Activated gamma-delta T cell treated with anti-CD3 and anti-CD28 coated beads, Interleukin-2, amount 50 U/mL, for 16 hours (primary cell): Measurements from ENCODE around the gene CROCC.
A peak's percentile ranks its signal among the peaks of the same experiment; 100 is the strongest.
"Not testable (repeated sequence)": the region's sequence is repeated elsewhere in the genome, so short reads cannot be mapped to it uniquely, and the experiment has no call there.

Source experiments
- DNase-seq: peaks from one replicate; pipeline ENCODE4 v3.0.0-alpha.2; 2020; ENCODE audit warnings: low read depth

CROCC gene

GRCh38 chr1:16939386-16940180 lies 17.9 kb downstream of the CROCC start:
- DNase-seq = not testable (repeated sequence)

- no peak for DNase-seq
These were observed 22.3 kb downstream of the CROCC start for GRCh38 chr1:16944038-16944437.

- DNase-seq = not testable (repeated sequence)
These were observed 23.8 kb downstream of the CROCC start for GRCh38 chr1:16945512-16945911.

GRCh38 chr1:16946185-16946584 lies 24.5 kb downstream of the CROCC start:
- not testable (repeated sequence) for DNase-seq

GRCh38 chr1:16946646-16947045 lies 24.9 kb downstream of the CROCC start:
- DNase-seq = no peak

- DNase-seq = not testable (repeated sequence)
These were observed 26.7 kb downstream of the CROCC start for GRCh38 chr1:16948282-16948891.

GRCh38 chr1:16949026-16949425 lies 27.3 kb downstream of the CROCC start:
- not testable (repeated sequence) for DNase-seq

GRCh38 chr1:16952376-16952775 lies 30.6 kb downstream of the CROCC start:
- not testable (repeated sequence) for DNase-seq

GRCh38 chr1:16954579-16954978 lies 32.8 kb downstream of the CROCC start:
- no peak for DNase-seq

- DNase-seq = no peak
These were observed 33.5 kb downstream of the CROCC start for GRCh38 chr1:16955186-16955585.

- DNase-seq = no peak
These were observed 35.0 kb downstream of the CROCC start for GRCh38 chr1:16956775-16957174.

- DNase-seq = no peak
These were observed 36.0 kb downstream of the CROCC start for GRCh38 chr1:16957731-16958130.

GRCh38 chr1:16958475-16958874 lies 36.7 kb downstream of the CROCC start:
- no peak for DNase-seq

GRCh38 chr1:16960560-16961296 lies 39.0 kb downstream of the CROCC start:
- DNase-seq = peak; percentile 48

- DNase-seq = no peak
These were observed 39.8 kb downstream of the CROCC start for GRCh38 chr1:16961297-16962133.

GRCh38 chr1:16964169-16964568 lies 42.4 kb downstream of the CROCC start:
- not testable (repeated sequence) for DNase-seq

GRCh38 chr1:16965486-16966067 lies 43.8 kb downstream of the CROCC start:
- DNase-seq = no peak

GRCh38 chr1:16966282-16966681 lies 44.6 kb downstream of the CROCC start:
- no peak for DNase-seq

GRCh38 chr1:16967095-16967575 lies 45.4 kb downstream of the CROCC start:
- DNase-seq = no peak

- DNase-seq = no peak
These were observed 46.2 kb downstream of the CROCC start for GRCh38 chr1:16967962-16968361.

GRCh38 chr1:16968372-16968771 lies 46.6 kb downstream of the CROCC start:
- no peak for DNase-seq
